ENCODE results near the gene MERTK. TPM values are rescaled to one million over a fixed set of nuclear protein-coding genes. Genes with fewer than 3 reads are reported as not detected.
"Not testable (repeated sequence)": the region's sequence is repeated elsewhere in the genome, so short reads cannot be mapped to it uniquely, and the experiment has no call there.

The MERTK gene
- total and polyA plus RNA-seq, 9 donors = 8.3 to 21.9 (median 13.7) TPM

DNA sequence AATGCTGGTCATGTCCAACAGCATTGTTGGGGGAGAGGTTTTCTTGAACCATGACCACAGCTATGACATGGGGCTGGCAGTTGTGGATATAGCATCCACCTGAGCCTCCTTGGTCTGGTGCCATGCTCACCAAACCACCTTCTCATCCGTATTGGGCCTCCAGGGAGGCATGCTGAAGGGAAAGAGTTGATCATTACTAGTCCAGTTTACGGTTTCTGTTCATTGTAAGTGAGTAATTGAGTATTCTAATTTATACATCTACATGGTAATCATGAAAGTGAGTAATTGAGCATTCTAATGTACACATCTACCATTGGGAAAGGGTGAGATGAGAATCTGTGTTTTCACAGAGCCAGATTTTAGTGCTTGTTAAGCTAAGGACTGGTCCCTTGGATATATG, 163.4 kb downstream of the MERTK start:
- no peaks in the 10 kb centered on the region for H3K9me3 ChIP-seq
- no peaks in the 10 kb centered on the region for H3K27me3 ChIP-seq
- H3K27ac ChIP-seq = no peak overlapping the region
- TF ChIP-seq EP300 (IDR thresholded peaks at IDR 0.05) = no peak
- no peak for TF ChIP-seq POLR2A (IDR thresholded peaks at IDR 0.05)
- TF ChIP-seq, protein P1, sequence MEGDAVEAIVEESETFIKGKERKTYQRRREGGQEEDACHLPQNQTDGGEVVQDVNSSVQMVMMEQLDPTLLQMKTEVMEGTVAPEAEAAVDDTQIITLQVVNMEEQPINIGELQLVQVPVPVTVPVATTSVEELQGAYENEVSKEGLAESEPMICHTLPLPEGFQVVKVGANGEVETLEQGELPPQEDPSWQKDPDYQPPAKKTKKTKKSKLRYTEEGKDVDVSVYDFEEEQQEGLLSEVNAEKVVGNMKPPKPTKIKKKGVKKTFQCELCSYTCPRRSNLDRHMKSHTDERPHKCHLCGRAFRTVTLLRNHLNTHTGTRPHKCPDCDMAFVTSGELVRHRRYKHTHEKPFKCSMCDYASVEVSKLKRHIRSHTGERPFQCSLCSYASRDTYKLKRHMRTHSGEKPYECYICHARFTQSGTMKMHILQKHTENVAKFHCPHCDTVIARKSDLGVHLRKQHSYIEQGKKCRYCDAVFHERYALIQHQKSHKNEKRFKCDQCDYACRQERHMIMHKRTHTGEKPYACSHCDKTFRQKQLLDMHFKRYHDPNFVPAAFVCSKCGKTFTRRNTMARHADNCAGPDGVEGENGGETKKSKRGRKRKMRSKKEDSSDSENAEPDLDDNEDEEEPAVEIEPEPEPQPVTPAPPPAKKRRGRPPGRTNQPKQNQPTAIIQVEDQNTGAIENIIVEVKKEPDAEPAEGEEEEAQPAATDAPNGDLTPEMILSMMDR (IDR thresholded peaks at IDR 0.05) = no peak
- WGBS, 3 donors = 88 to 92% (median 89%) methylated on average over 2 of the region's 2 CpGs
- H3K4me1 ChIP-seq (ENCODE audit: insufficient read depth) = peaks cover 6% of the 10 kb centered on the region
- H3K4me3 ChIP-seq = no peak overlapping the region
- intact Hi-C loops (cut with DNase I) = no loop called here
- no peak for DNase-seq
- no peaks in the 10 kb centered on the region for H3K36me3 ChIP-seq

DNA sequence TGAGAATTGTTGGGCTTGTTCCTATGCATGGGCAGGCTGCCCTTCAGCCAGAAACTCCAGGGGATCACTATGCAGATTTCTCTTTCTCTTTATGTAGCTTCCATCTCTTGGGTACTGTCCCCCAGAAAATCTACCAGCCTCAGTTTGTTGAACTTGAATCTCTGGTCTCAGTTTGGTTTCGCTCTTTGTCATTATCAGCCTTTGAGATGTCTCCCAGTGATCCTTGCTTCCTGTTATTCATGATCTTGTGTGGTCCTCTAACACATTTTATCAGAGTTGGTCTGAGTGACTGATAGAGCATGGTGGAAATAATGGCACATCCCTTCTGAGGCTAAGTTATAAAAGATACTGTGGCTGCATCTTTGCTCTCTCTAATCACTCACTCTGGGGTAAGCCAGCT, 164.5 kb downstream of the MERTK start:
- intact Hi-C loops (cut with DNase I) = no loop called here
- Histone ChIP-seq H3K27me3 (no peaks in the 10 kb centered on the region), H3K27ac (no peak overlapping the region), H3K4me1 (ENCODE audit: insufficient read depth) (peaks cover 6% of the 10 kb centered on the region), H3K36me3 (no peaks in the 10 kb centered on the region), H3K9me3 (no peaks in the 10 kb centered on the region), H3K4me3 (no peak overlapping the region)
- no peak for DNase-seq
- WGBS, 3 donors = 91 to 100% (median 98%) methylated on average over 1 of the region's 1 CpG
- TF ChIP-seq EP300 (IDR thresholded peaks at IDR 0.05) = no peak
- TF ChIP-seq POLR2A (IDR thresholded peaks at IDR 0.05) = no peak

DNA sequence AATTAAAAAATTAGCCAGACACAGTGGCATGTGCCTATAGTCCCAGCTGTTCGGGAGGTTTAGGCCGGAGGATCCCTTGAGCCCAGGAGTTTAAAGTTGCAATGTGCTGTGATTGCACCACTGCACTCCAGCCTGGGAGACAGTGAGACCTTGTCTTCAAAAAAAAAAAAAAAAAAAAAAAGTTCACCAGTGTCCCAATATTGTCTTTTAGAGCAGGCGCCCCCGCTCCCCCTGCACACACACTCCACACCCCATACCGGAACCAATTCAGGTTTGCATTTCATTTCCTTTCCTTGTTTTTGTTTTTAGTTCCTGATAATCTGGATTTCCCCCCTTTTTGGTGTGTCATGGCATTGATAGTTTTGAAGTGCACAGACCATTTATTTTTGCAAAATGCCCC, 167.1 kb downstream of the MERTK start:
- 39 to 55% (median 46%) methylated on average over 5 of the region's 5 CpGs for WGBS, 3 donors
- Histone ChIP-seq H3K36me3 (no peaks in the 10 kb centered on the region), H3K4me3 (no peak overlapping the region), H3K9me3 (no peaks in the 10 kb centered on the region), H3K27ac (no peak overlapping the region), H3K4me1 (ENCODE audit: insufficient read depth) (no peaks in the 10 kb centered on the region), H3K27me3 (no peaks in the 10 kb centered on the region)
- no peak for DNase-seq
- intact Hi-C loops (cut with DNase I) = no loop called here
- TF ChIP-seq EP300 (IDR thresholded peaks at IDR 0.05) = no peak
- no peak for TF ChIP-seq POLR2A (IDR thresholded peaks at IDR 0.05)
- TF ChIP-seq, protein P1 (IDR thresholded peaks at IDR 0.05) = no peak

DNA sequence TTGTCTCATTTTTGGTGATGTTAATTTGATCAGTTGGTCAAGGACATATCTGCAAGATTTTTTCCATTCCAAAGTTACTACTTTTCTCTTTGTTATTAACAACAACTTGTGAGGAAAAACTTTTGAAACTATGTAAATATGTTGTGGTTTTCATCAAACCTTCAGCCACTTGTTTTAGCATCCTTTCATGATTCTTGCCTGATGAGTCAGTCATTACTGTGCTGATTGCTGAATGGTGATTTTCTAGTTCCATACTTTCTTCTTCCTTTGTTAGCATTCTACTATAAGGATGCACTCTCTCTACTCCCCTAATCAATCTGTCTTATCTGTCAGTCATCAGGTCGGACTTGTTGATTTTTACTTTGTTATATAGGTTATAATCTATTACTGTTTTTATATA, 167.6 kb downstream of the MERTK start:
- TF ChIP-seq, protein P1 (IDR thresholded peaks at IDR 0.05) = no peak
- TF ChIP-seq EP300 (IDR thresholded peaks at IDR 0.05) (no peak), POLR2A (IDR thresholded peaks at IDR 0.05) (no peak)
- H3K27ac ChIP-seq = no peak overlapping the region
- H3K36me3 ChIP-seq = no peaks in the 10 kb centered on the region
- H3K27me3 ChIP-seq = no peaks in the 10 kb centered on the region
- DNase-seq = no peak
- no peak overlapping the region for H3K4me3 ChIP-seq
- H3K4me1 ChIP-seq (ENCODE audit: insufficient read depth) = no peaks in the 10 kb centered on the region
- WGBS, 3 donors = 43 to 59% (median 48%) methylated on average over 1 of the region's 1 CpG
- H3K9me3 ChIP-seq = no peaks in the 10 kb centered on the region
- intact Hi-C loops (cut with DNase I) = no loop called here

DNA sequence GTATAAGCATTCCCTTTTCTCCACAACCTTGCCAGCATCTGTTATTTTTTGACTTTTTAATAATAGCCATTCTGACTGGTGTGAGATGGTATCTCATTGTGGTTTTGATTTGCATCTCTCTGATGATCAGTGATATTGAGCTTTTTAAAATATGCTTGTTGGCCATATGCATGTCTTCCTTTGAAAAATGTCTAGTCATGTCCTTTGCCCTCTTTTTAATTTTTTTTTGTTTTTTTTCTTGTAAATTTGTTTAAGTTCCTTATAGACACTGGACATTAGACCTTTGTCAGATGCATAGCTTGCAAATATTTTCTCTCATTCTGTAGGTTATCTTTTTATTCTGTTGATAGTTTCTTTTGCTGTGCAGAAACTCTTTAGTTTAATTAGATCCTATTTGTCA, 171.4 kb downstream of the MERTK start:
- H3K27ac ChIP-seq; intact Hi-C loops (cut with DNase I); H3K36me3 ChIP-seq: not testable (repeated sequence)

DNA sequence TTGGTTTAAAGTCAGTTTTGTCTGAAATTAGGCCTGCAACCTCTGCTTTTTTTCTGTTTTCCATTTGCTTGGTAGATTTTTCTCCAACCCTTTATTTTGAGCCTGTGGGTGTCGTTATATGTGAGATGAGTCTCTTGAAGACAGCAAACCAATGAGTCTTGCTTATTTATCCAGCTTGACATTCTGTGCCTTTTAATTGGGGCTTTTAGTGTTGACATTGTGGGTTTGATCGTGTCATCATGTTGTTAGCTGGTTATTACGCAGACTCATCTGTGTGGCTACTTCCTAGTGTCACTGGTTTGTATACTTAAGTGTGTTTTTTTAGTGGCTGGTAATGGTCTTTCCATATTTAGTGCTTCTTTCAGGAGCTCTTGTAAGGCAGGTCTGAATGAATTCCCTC, 175.5 kb downstream of the MERTK start:
- TF ChIP-seq, protein P1 (IDR thresholded peaks at IDR 0.05) = no peak
- TF ChIP-seq POLR2A (IDR thresholded peaks at IDR 0.05) = no peak
- TF ChIP-seq EP300 (IDR thresholded peaks at IDR 0.05) = no peak
- Histone ChIP-seq H3K4me1 (ENCODE audit: insufficient read depth) (no peaks in the 10 kb centered on the region), H3K27ac (no peak overlapping the region), H3K27me3 (no peaks in the 10 kb centered on the region), H3K9me3 (no peaks in the 10 kb centered on the region), H3K36me3 (no peaks in the 10 kb centered on the region), H3K4me3 (no peak overlapping the region)
- intact Hi-C loops (cut with DNase I) = no loop called here
- 97 to 98% (median 97%) methylated on average over 3 of the region's 3 CpGs for WGBS, 3 donors
- DNase-seq = no peak

More for the DNA sequence above, 171.4 kb downstream of the MERTK start:
- not testable (repeated sequence) for H3K27me3 ChIP-seq; H3K9me3 ChIP-seq; H3K4me3 ChIP-seq; DNase-seq; H3K4me1 ChIP-seq (ENCODE audit: insufficient read depth)

Measured in ovary (tissue), 9 donors.